ENCODE results near the gene MYLK. TPM values are rescaled to one million over a fixed set of nuclear protein-coding genes. Genes with fewer than 3 reads are reported as not detected.

MYLK gene
- total RNA-seq, 1 donor from 2014 or later, result 50.5 TPM

- no peaks in the 10 kb centered on the region for H3K27me3 Mint-ChIP-seq (ENCODE audit: low read depth, unreplicated experiment)
- H3K36me3 Mint-ChIP-seq (ENCODE audit: low read depth, unreplicated experiment), result peaks cover 55% of the 10 kb centered on the region
- FAIRE-seq (no peak), DNase-seq (ENCODE audit: low read depth) (no peak)
- Histone ChIP-seq H3K27ac (ENCODE audit: low read depth, low read length) (no peak overlapping the region), H3K36me3 (ENCODE audit: insufficient read depth, low read length) (peaks cover 40% of the 10 kb centered on the region), H3K79me2 (ENCODE audit: insufficient read depth, low read length) (no peaks in the 10 kb centered on the region), H4K20me1 (ENCODE audit: insufficient read depth, low read length) (no peaks in the 10 kb centered on the region), H3K9ac (ENCODE audit: low read length) (no peak overlapping the region), H3K27me3 (ENCODE audit: insufficient read depth, low read length) (no peaks in the 10 kb centered on the region), H3K4me1 (ENCODE audit: insufficient read depth, low read length) (peaks cover 12% of the 10 kb centered on the region), H3K4me2 (ENCODE audit: low read length) (no peak overlapping the region), H3K9me3 (ENCODE audit: insufficient read depth, low read depth, low read length) (no peaks in the 10 kb centered on the region), H3K4me3 (ENCODE audit: insufficient read depth, low read depth, low read length) (no peak overlapping the region), H2AFZ (ENCODE audit: low read depth, low read length) (no peak overlapping the region)
- no peak overlapping the region for H3K4me3 Mint-ChIP-seq (ENCODE audit: unreplicated experiment)
- TF ChIP-seq EZH2 (IDR thresholded peaks at IDR 0.05; ENCODE audit: insufficient read depth, low read length) (no peak), CTCF (IDR thresholded peaks at IDR 0.05; ENCODE audit: insufficient read depth, low read depth, low read length) (no peak)
- peaks cover 11% of the 10 kb centered on the region for H3K4me1 Mint-ChIP-seq (ENCODE audit: low read depth, unreplicated experiment)
- H3K27ac Mint-ChIP-seq (ENCODE audit: unreplicated experiment), result no peak overlapping the region
- peaks cover 3% of the 10 kb centered on the region for H3K9me3 Mint-ChIP-seq (ENCODE audit: unreplicated experiment)
These were observed 256.2 kb downstream of the MYLK start for GRCh38 chr3:123627673-123628670.

DNA sequence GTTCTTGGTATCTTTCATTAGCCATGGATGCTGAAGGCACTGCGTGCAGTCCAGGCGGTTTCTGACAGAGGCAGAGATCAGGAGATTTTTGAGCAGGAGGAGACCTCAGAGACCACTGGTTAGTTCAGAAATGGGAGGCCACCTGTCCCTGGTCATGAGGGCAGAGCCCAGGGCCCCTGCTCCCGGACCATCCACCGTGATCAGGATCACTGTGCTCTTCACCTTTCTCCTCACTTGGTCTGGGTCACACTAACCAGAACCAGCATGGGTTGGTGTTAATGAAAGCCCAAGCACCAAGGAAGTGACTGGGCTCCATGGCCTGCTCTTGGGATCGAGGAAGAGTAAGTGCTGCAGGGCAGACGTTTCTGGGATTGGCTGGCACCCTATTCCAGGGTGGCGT is 257.3 kb downstream of the MYLK start:
- Histone ChIP-seq H3K79me2 (ENCODE audit: insufficient read depth, low read length) (no peaks in the 10 kb centered on the region), H3K27me3 (ENCODE audit: insufficient read depth, low read length) (no peaks in the 10 kb centered on the region), H3K36me3 (ENCODE audit: insufficient read depth, low read length) (peaks cover 42% of the 10 kb centered on the region), H3K4me2 (ENCODE audit: low read length) (no peak overlapping the region), H4K20me1 (ENCODE audit: insufficient read depth, low read length) (no peaks in the 10 kb centered on the region), H3K9ac (ENCODE audit: low read length) (no peak overlapping the region), H2AFZ (ENCODE audit: low read depth, low read length) (no peak overlapping the region), H3K4me1 (ENCODE audit: insufficient read depth, low read length) (peaks cover 9% of the 10 kb centered on the region), H3K4me3 (ENCODE audit: insufficient read depth, low read depth, low read length) (no peak overlapping the region), H3K27ac (ENCODE audit: low read depth, low read length) (no peak overlapping the region), H3K9me3 (ENCODE audit: insufficient read depth, low read depth, low read length) (no peaks in the 10 kb centered on the region)
- Mint-ChIP-seq H3K4me1 (ENCODE audit: low read depth, unreplicated experiment) (peaks cover 4% of the 10 kb centered on the region), H3K9me3 (ENCODE audit: unreplicated experiment) (peaks cover 3% of the 10 kb centered on the region), H3K36me3 (ENCODE audit: low read depth, unreplicated experiment) (peaks cover 54% of the 10 kb centered on the region), H3K27ac (ENCODE audit: unreplicated experiment) (no peak overlapping the region), H3K4me3 (ENCODE audit: unreplicated experiment) (no peak overlapping the region), H3K27me3 (ENCODE audit: low read depth, unreplicated experiment) (no peaks in the 10 kb centered on the region)
- TF ChIP-seq CTCF (IDR thresholded peaks at IDR 0.05; ENCODE audit: insufficient read depth, low read depth, low read length) (no peak), EZH2 (IDR thresholded peaks at IDR 0.05; ENCODE audit: insufficient read depth, low read length) (no peak)
- FAIRE-seq (no peak), DNase-seq (ENCODE audit: low read depth) (no peak)

- Mint-ChIP-seq H3K4me3 (ENCODE audit: unreplicated experiment) (no peak overlapping the region), H3K27ac (ENCODE audit: unreplicated experiment) (no peak overlapping the region), H3K9me3 (ENCODE audit: unreplicated experiment) (peaks cover 3% of the 10 kb centered on the region), H3K27me3 (ENCODE audit: low read depth, unreplicated experiment) (no peaks in the 10 kb centered on the region), H3K4me1 (ENCODE audit: low read depth, unreplicated experiment) (peaks cover 4% of the 10 kb centered on the region), H3K36me3 (ENCODE audit: low read depth, unreplicated experiment) (peaks cover 57% of the 10 kb centered on the region)
- DNase-seq (ENCODE audit: low read depth) (no peak), FAIRE-seq (no peak)
- no peak for TF ChIP-seq EZH2 (IDR thresholded peaks at IDR 0.05; ENCODE audit: insufficient read depth, low read length)
- TF ChIP-seq CTCF (IDR thresholded peaks at IDR 0.05; ENCODE audit: insufficient read depth, low read depth, low read length), result no peak
- Histone ChIP-seq H4K20me1 (ENCODE audit: insufficient read depth, low read length) (peaks cover under 1% of the 10 kb centered on the region), H3K9ac (ENCODE audit: low read length) (no peak overlapping the region), H2AFZ (ENCODE audit: low read depth, low read length) (no peak overlapping the region), H3K4me3 (ENCODE audit: insufficient read depth, low read depth, low read length) (no peak overlapping the region), H3K27me3 (ENCODE audit: insufficient read depth, low read length) (no peaks in the 10 kb centered on the region), H3K27ac (ENCODE audit: low read depth, low read length) (no peak overlapping the region), H3K9me3 (ENCODE audit: insufficient read depth, low read depth, low read length) (no peaks in the 10 kb centered on the region), H3K4me1 (ENCODE audit: insufficient read depth, low read length) (peaks cover 9% of the 10 kb centered on the region), H3K79me2 (ENCODE audit: insufficient read depth, low read length) (no peaks in the 10 kb centered on the region), H3K36me3 (ENCODE audit: insufficient read depth, low read length) (peaks cover 37% of the 10 kb centered on the region), H3K4me2 (ENCODE audit: low read length) (no peak overlapping the region)
These were observed 259.8 kb downstream of the MYLK start for GRCh38 chr3:123624302-123624701.

All from astrocyte (in vitro differentiated cells and primary cell).